Loucy (cell line): ENCODE results near the gene HSPA13.

Experiments
- EZH2phosphoT487 ChIP-seq: fragments of 200-600 bp; IDR thresholded peaks from 2 replicates; pipeline ENCODE4 v1.6.1; 2018; ENCODE audit warnings: antibody characterized with exemption, mild to moderate bottlenecking, moderate library complexity, borderline replicate concordance
- TF ChIP-seq, protein P1 (sequence below): fragments of 200-600 bp; sonication (generic); conservative IDR thresholded peaks from 2 replicates; pipeline ENCODE4 v1.5.1; 2014; ENCODE audit warnings: mild to moderate bottlenecking, antibody characterized with exemption, low read length

GRCh38 chr21:14382486-14382834, 486 bp downstream of the HSPA13 start:
- TF ChIP-seq, protein P1, sequence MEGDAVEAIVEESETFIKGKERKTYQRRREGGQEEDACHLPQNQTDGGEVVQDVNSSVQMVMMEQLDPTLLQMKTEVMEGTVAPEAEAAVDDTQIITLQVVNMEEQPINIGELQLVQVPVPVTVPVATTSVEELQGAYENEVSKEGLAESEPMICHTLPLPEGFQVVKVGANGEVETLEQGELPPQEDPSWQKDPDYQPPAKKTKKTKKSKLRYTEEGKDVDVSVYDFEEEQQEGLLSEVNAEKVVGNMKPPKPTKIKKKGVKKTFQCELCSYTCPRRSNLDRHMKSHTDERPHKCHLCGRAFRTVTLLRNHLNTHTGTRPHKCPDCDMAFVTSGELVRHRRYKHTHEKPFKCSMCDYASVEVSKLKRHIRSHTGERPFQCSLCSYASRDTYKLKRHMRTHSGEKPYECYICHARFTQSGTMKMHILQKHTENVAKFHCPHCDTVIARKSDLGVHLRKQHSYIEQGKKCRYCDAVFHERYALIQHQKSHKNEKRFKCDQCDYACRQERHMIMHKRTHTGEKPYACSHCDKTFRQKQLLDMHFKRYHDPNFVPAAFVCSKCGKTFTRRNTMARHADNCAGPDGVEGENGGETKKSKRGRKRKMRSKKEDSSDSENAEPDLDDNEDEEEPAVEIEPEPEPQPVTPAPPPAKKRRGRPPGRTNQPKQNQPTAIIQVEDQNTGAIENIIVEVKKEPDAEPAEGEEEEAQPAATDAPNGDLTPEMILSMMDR = no peak
- TF ChIP-seq EZH2phosphoT487 = no peak
